Pancreas (tissue), 10 donors: ENCODE measurements around the gene GATAD2B. TPM values are rescaled to one million over a fixed set of nuclear protein-coding genes. Genes with fewer than 3 reads are reported as not detected.

Experiments
- ATAC-seq, 4 donors: fragments of 200-7000 bp; cut with Tn5 transposase; one replicate each; pipeline versions ENCODE4 v1.8.0 to v1.9.1; 2020; ENCODE audit warnings: mild to moderate bottlenecking in 4 of 4, moderate library complexity in 4 of 4
- DNase-seq, 6 donors: peaks; one replicate each; pipeline ENCODE4 v3.0.0-alpha.2; 2020
- FAIRE-seq: peaks from 2 replicates; lab custom pipeline; 2012; peaks lifted over from hg19 to GRCh38; lab: Jason Lieb, UNC
- H3K27ac ChIP-seq, 4 donors: fragments of 200-600 bp; sonication (generic); 1 replicate in 3 of 4; 2 replicates in 1 of 4; pipeline versions ENCODE4 v1.5.0 to v1.8.0; 2020
- H3K27me3 ChIP-seq, 4 donors: fragments of 200-600 bp; one replicate each; pipeline ENCODE4 v1.8.0; 2021
- H3K36me3 ChIP-seq, 3 donors: fragments of 200-600 bp; sonication (generic) in 1 of 3; one replicate each; pipeline versions ENCODE4 v1.5.0 to v1.8.0; 2020 to 2021
- H3K4me1 ChIP-seq, 3 donors: fragments of 200-600 bp; one replicate each; pipeline ENCODE4 v1.8.0; 2021
- H3K4me3 ChIP-seq, 4 donors: fragments of 200-600 bp; sonication (generic) in 2 of 4; one replicate each; pipeline versions ENCODE4 v1.5.0 to v1.8.0; 2020 to 2021
- H3K9me3 ChIP-seq, 4 donors: fragments of 200-600 bp; one replicate each; pipeline ENCODE4 v1.8.0; 2021
- WGBS, 2 donors: extraction: QIAGEN DNeasy Blood & Tissue Kit; methylation state at CpG; one replicate each; pipeline ENCODE4 v1.1.7; 2013; 5-methylcytosine and 5-hydroxymethylcytosine counted together
- intact Hi-C, 3 donors: fragments of 100-400 bp; cut with DNase I; formaldehyde crosslinking; loops; one replicate each; pipeline versions ENCODE4 v1.11.1 to v1.14.2; 2022
- polyA plus RNA-seq, 2 donors: library from polyadenylated mRNA; stranded (reverse); fragments of 200-250 nt; gene quantifications; one replicate each; pipeline ENCODE4 v1.2.3, GENCODE V29; 2013
- total RNA-seq, 6 donors: library from RNA; stranded (reverse); fragmentation: NEBNext Ultra II Directional in 4 of 6; extraction: Animal tissue kit (Norgen Biotek cat#: 25700) in 4 of 6; gene quantifications; one replicate each; pipeline versions ENCODE4 v1.2.1 to v1.2.4, GENCODE V29; 2021 to 2023
- TF ChIP-seq, protein P1 (sequence below), 4 donors: fragments of 200-600 bp; sonication (generic) in 3 of 4; IDR thresholded peaks; one replicate each; pipeline versions ENCODE4 v1.5.0 to v1.8.0; 2021; ENCODE audit warnings: antibody characterized with exemption in 4 of 4
- donor health status: healthy with polysubstance abuse.
- donor health status: DM: no; HTN: no; CAD: no; lungs with moderate emphysema.
- donor health status: DM: no; HTN: no; CAD: no.
- donor health status: control.
- donor health status: control.
- donor health status: Bipolar disorder and iron deficiency.
- donor health status: DM: yes; HTN: yes; CAD: no.
- donor health status: DM: no; HTN: no; CAD: no.
- donor health status: DM: no; HTN: no; CAD: no.
- donor health status: DM: yes; HTN: yes; CAD: no.

GATAD2B gene
- total and polyA plus RNA-seq, 8 donors: 4.8 to 27.1 (median 16.2) TPM

DNA sequence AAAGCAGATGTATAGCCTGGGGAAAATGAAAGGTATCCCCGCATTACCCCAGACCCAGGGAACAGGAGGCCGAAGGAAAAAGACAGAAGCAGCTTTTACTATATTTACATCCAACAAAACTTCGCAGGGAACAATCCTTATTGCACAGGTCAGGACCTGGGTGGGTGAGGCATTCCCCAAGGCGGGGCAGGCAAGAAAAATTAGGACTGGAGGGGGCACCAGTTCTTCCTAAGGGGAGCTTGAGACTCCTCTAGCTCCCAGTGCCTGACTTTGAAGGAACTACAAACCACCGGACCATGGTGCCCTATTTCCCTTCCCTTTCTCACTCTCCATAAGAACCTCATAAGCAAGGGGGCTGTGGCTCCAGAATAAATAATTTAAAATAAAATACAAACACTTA is 6.7 kb upstream of the GATAD2B start:
- no peaks in the 10 kb centered on the region for H3K27me3 ChIP-seq
- TF ChIP-seq, protein P1, sequence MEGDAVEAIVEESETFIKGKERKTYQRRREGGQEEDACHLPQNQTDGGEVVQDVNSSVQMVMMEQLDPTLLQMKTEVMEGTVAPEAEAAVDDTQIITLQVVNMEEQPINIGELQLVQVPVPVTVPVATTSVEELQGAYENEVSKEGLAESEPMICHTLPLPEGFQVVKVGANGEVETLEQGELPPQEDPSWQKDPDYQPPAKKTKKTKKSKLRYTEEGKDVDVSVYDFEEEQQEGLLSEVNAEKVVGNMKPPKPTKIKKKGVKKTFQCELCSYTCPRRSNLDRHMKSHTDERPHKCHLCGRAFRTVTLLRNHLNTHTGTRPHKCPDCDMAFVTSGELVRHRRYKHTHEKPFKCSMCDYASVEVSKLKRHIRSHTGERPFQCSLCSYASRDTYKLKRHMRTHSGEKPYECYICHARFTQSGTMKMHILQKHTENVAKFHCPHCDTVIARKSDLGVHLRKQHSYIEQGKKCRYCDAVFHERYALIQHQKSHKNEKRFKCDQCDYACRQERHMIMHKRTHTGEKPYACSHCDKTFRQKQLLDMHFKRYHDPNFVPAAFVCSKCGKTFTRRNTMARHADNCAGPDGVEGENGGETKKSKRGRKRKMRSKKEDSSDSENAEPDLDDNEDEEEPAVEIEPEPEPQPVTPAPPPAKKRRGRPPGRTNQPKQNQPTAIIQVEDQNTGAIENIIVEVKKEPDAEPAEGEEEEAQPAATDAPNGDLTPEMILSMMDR (IDR thresholded peaks at IDR 0.05): no peak
- no peak overlapping the region for H3K27ac ChIP-seq
- peaks cover 0 to 9% (median 5%) of the 10 kb centered on the region in 3 donors for H3K36me3 ChIP-seq
- WGBS, 2 donors: 89 to 90% methylated on average over 5 of the region's 5 CpGs
- H3K4me3 ChIP-seq: no peak overlapping the region
- ATAC-seq: no peak
- DNase-seq: no peak
- H3K9me3 ChIP-seq: no peaks in the 10 kb centered on the region
- intact Hi-C loops: no loop called here
- FAIRE-seq: no peak
- no peaks in the 10 kb centered on the region for H3K4me1 ChIP-seq

GRCh38 chr1:153928791-153929341 is 6.1 kb upstream of the GATAD2B start:
- no peak overlapping the region for H3K27ac ChIP-seq
- FAIRE-seq (no peak), DNase-seq (no peak), ATAC-seq (no peak)
- TF ChIP-seq, protein P1 (IDR thresholded peaks at IDR 0.05): no peak
- H3K4me1 ChIP-seq: peaks cover 0 to 4% (median under 1%) of the 10 kb centered on the region in 3 donors
- intact Hi-C loops: no loop called here
- H3K9me3 ChIP-seq: no peaks in the 10 kb centered on the region
- WGBS, 2 donors: 66 to 82% methylated on average over 4 of the region's 4 CpGs
- peaks cover 0 to 5% (median 2%) of the 10 kb centered on the region in 3 donors for H3K36me3 ChIP-seq
- no peak overlapping the region for H3K4me3 ChIP-seq
- no peaks in the 10 kb centered on the region for H3K27me3 ChIP-seq

GRCh38 chr1:153928245-153928644 is 5.5 kb upstream of the GATAD2B start:
- H3K36me3 ChIP-seq: no peaks in the 10 kb centered on the region
- DNase-seq (no peak), ATAC-seq (no peak), FAIRE-seq (no peak)
- H3K9me3 ChIP-seq: no peaks in the 10 kb centered on the region
- H3K27me3 ChIP-seq: no peaks in the 10 kb centered on the region
- TF ChIP-seq, protein P1 (IDR thresholded peaks at IDR 0.05): no peak
- WGBS, 2 donors: 76 to 88% methylated on average over 1 of the region's 1 CpG
- H3K4me1 ChIP-seq: peaks cover 0 to 6% (median 3%) of the 10 kb centered on the region in 3 donors
- intact Hi-C loops: no loop called here
- no peak overlapping the region for H3K4me3 ChIP-seq
- no peak overlapping the region for H3K27ac ChIP-seq

DNA sequence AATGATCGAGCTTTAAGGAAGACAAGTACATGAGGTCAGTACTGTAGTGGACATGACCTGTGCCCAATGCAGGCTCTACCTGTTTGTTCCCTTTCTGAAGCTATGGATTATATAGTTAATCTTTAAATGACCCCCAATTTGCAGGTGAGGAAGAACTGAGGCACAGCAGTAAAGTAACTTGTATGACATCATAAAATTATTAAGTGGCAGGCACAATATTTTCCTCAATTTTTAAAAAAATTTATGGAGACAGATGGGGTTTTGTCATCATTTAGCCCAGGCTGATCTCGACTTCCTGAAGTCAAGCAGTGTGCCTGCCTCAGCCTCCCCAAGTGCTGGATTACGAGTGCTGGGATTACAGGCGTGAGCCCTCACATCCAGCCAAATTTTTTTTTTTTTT is 3.6 kb upstream of the GATAD2B start:
- FAIRE-seq (no peak), ATAC-seq (no peak), DNase-seq (no peak)
- Histone ChIP-seq H3K36me3 (no peaks in the 10 kb centered on the region), H3K9me3 (no peaks in the 10 kb centered on the region), H3K4me3 (no peak overlapping the region), H3K4me1 (peaks cover 0 to 8% (median 3%) of the 10 kb centered on the region in 3 donors), H3K27me3 (no peaks in the 10 kb centered on the region), H3K27ac (no peak overlapping the region)
- intact Hi-C loops: no loop called here
- 71 to 81% methylated on average over 4 of the region's 4 CpGs for WGBS, 2 donors
- TF ChIP-seq, protein P1 (IDR thresholded peaks at IDR 0.05): no peak
